ENCODE data around the gene SLC26A6. TPM values are rescaled to one million over a fixed set of nuclear protein-coding genes. Genes with fewer than 3 reads are reported as not detected.

The SLC26A6 gene
- total and polyA plus RNA-seq, 8 donors = 6.2 to 32.1 (median 10.6) TPM

- whole genome bisulfite sequencing, 2 donors = 85 to 88% methylated on average over 36 to 38 of the region's 38 CpGs
- Histone ChIP-seq H3K4me1 (peaks cover 0 to 6% (median 0%) of the 10 kb centered on the region in 3 donors), H3K4me3 (no peak overlapping the region), H3K27me3 (no peaks in the 10 kb centered on the region), H3K36me3 (no peaks in the 10 kb centered on the region), H3K9me3 (no peaks in the 10 kb centered on the region), H3K27ac (no peak overlapping the region)
- TF ChIP-seq CTCF (IDR thresholded peaks at IDR 0.05) = no peak
- no peak for ATAC-seq
- DNase-seq = no peak
- intact Hi-C loops (cut with DNase I) = no loop called here
- FAIRE-seq = no peak
Observed at GRCh38 chr3:48639944-48640606, 4.8 kb upstream of the SLC26A6 start.

DNA sequence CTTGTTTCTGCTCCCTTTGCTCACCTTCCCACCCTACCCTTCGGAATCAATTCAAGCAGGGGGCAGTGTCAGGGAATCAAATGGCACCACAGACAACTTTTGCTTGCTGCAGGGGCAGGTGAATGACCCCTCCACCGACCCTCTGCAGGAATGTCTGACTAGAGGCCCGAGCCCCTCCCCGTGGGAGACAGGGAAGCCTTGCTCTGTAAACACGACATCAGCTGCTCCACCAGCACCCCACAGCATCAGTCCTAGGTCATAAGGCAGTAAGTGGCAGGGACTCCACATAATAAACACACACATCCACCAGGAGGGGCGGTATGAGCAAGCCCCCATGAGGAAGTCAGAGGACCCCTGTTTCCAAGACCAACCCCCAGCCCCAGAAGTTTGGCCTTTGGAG lies 2.0 kb upstream of the SLC26A6 start:
- DNase-seq = peak in 1 of 6 donors; percentile 27
- H3K4me1 ChIP-seq = peaks cover 0 to 6% (median 0%) of the 10 kb centered on the region in 3 donors
- FAIRE-seq = no peak
- 69 to 77% methylated on average over 6 of the region's 6 CpGs for WGBS, 2 donors
- H3K9me3 ChIP-seq = no peaks in the 10 kb centered on the region
- no peak overlapping the region for H3K27ac ChIP-seq
- H3K4me3 ChIP-seq = no peak overlapping the region
- H3K27me3 ChIP-seq = no peaks in the 10 kb centered on the region
- no peaks in the 10 kb centered on the region for H3K36me3 ChIP-seq
- ATAC-seq = no peak
- intact Hi-C loops (cut with DNase I) = no loop called here
- TF ChIP-seq CTCF (IDR thresholded peaks at IDR 0.05) = no peak

DNA sequence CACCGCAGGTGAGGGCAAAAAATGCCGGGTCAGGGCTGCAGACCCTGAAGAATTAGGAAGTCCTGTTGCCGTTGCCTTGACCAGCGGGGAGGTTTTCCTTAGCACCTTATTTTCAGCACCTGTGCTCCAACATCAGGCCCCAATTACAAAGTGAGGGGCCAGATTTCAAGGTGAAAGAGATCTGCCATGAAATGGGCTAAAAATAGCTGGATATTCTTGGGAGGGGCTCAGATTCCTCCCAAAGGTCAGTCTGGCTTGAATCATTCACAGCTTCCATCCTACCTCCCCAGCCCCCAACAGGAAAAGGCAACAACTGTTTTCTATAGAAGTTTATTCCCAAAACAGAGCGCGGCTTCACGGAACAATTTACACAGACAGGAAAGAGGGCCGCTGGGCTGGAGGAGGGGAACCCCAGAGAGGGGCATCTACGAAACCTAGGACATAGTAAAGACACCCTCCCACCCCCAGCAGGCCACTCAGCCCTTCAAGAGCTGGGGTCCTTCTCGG lies 941 bp upstream of the SLC26A6 start:
- Histone ChIP-seq H3K27ac (peak overlapping the region in 1 of 4 donors; percentile 44), H3K4me1 (peaks cover 0 to 6% (median 0%) of the 10 kb centered on the region in 3 donors), H3K4me3 (peak overlapping the region; percentile 62 to 94 (median 81)), H3K9me3 (no peaks in the 10 kb centered on the region), H3K27me3 (no peaks in the 10 kb centered on the region), H3K36me3 (no peaks in the 10 kb centered on the region)
- TF ChIP-seq CTCF (IDR thresholded peaks at IDR 0.05) = no peak
- intact Hi-C loops (cut with DNase I) = no loop called here
- ATAC-seq (no peak), DNase-seq (peak in 1 of 6 donors; percentile 24), FAIRE-seq (no peak)
- 49 to 51% methylated on average over 10 of the region's 10 CpGs for WGBS, 2 donors

DNA sequence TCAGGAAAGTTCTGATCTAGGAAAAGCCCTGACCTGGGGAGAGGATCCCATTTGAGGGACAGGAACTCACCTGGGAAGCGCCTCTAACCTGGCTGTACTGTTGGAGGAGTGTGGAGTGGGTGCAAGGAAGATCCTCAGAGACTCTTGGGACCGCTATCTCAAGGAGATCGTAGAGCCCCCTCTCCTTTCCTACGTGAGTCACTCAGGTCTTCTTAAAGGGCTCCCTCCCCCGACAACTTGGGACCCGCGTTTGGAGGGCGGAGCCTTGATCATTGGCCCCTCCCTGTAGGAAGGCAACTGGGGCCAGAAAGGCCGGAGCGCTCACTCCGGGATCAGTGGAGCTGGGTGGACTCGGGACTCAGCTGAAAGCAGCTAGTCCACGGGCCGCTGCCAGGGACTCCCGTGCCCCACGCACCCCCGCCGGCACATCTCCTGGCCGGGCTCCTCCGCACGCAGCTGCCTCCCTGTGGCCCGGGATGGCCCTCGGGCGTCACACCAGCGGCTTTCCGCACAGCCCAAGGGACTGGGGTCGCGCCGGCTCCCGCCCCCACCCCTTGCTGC lies 520 bp downstream of the SLC26A6 start:
- ATAC-seq = peak; percentile 42 to 54 (median 49)
- FAIRE-seq = no peak
- peak in 5 of 6 donors; percentile 35 to 80 (median 61) for DNase-seq
- H3K4me3 ChIP-seq = peak overlapping the region; percentile 62 to 94 (median 81)
- H3K36me3 ChIP-seq = no peaks in the 10 kb centered on the region
- TF ChIP-seq CTCF (IDR thresholded peaks at IDR 0.05) = no peak
- intact Hi-C loops (cut with DNase I) = no loop called here
- WGBS, 2 donors = 3 to 4% methylated on average over 27 to 30 of the region's 30 CpGs
- H3K27ac ChIP-seq = peak overlapping the region; percentile 9 to 55 (median 52)
- H3K4me1 ChIP-seq = peaks cover 0 to 6% (median 0%) of the 10 kb centered on the region in 3 donors
- H3K9me3 ChIP-seq = no peaks in the 10 kb centered on the region
- no peaks in the 10 kb centered on the region for H3K27me3 ChIP-seq

- Histone ChIP-seq H3K27ac (no peak overlapping the region), H3K36me3 (no peaks in the 10 kb centered on the region), H3K4me3 (no peak overlapping the region), H3K4me1 (peaks cover 0 to 6% (median 0%) of the 10 kb centered on the region in 3 donors), H3K27me3 (no peaks in the 10 kb centered on the region), H3K9me3 (no peaks in the 10 kb centered on the region)
- intact Hi-C loops (cut with DNase I) = no loop called here
- TF ChIP-seq CTCF (IDR thresholded peaks at IDR 0.05) = no peak
- FAIRE-seq (no peak), ATAC-seq (no peak), DNase-seq (peak in 1 of 6 donors; percentile 65)
- 85 to 90% methylated on average over 2 of the region's 2 CpGs for WGBS, 2 donors
Observed at GRCh38 chr3:48633743-48634142, 1.5 kb downstream of the SLC26A6 start.
